ENCODE data around the gene RPRD2.
"Not testable (repeated sequence)": the region's sequence is repeated elsewhere in the genome, so short reads cannot be mapped to it uniquely, and the experiment has no call there.

RPRD2 gene

DNA sequence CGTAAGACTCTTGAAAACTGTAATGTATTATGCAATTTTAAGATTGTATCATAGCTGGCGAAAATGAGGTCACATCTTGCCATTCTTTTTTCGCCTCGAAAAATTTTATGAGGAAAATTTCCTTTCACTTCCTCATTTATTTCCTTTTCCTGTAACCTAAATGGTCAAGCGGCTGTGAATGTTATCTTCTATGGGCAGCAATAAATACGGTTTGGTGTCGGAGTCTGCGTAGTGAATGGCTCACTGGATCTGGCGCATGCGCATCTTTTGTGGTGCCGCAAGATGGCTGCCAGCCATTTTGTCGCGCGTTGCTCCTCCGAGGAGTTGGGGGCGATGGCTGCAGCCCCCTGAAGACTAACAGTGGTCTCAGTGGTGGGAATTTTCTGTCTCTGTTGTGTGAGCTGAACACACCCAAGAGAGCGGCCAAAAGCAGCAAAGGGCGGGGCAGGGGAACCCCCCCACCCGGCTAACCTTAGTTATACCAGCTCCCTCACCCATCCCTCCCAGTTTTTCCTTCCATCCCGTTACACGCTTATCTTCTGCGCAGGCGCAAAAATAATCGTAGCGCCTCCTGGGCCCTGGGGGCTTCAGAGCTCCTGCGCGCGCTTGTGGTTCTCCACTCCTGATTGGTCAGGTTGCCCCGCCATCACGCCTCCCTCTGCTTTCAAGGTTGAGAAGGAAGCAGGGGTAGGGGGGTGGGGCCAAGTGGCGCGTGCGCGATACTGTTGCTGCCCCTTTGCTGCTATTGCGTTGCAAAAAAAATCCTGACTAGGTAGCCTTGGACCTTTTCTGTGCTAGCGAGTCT, at the start of gene RPRD2:
TSS of gene RPRD2 (plus strand) at position 722 of the 805 bp plus-strand sequence. CDS start 568 bp downstream, outside the sequence.
- in situ Hi-C loops (cut with HindIII; ENCODE audit: low sequenced_read_pairs): no loop called here

GRCh38 chr1:150314691-150315090, 49.3 kb upstream of the RPRD2 start:
- in situ Hi-C loops (cut with HindIII; ENCODE audit: low sequenced_read_pairs): not testable (repeated sequence)

DNA sequence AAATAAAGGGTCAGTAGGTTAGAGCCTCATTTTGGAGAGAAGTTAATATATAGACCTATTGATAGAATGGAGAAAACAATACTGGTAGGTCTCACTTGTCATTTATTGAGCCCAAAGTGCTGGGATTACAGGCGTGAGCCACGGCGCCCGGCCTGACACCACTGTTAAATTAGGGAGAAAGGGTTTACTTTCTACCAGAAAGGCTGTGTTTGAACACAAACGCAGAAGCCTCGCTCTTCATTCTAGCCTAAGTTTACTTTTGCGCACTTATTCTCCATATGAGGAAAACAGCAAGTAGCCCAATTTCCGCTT, 43.3 kb upstream of the RPRD2 start:
- in situ Hi-C loops (cut with HindIII; ENCODE audit: low sequenced_read_pairs): no loop called here

GRCh38 chr1:150321826-150322166, 42.2 kb upstream of the RPRD2 start:
- in situ Hi-C loops (cut with HindIII; ENCODE audit: low sequenced_read_pairs): no loop called here

DNA sequence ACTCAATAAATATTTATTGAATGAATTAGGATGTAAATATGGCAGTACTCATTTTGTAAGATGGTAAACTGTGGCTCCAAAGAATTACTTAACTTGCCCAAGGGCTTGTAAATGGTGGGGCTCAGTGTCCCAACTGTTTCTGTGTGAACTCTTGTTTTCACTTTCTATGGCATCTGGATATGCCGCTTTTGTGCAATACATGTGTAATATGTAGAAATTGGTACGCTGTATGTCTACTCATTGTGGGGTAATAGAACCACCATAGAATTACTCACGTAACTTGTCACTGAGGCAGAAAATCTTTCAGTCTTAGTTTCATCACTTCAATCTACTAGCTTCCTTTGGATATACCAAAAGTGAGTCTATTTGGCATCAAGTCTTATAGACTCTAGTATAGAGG, 41.6 kb upstream of the RPRD2 start:
- in situ Hi-C loops (cut with HindIII; ENCODE audit: low sequenced_read_pairs): no loop called here

GRCh38 chr1:150332651-150333290, 31.2 kb upstream of the RPRD2 start:
- in situ Hi-C loops (cut with HindIII; ENCODE audit: low sequenced_read_pairs): no loop called here

GRCh38 chr1:150346316-150346715, 17.6 kb upstream of the RPRD2 start:
- in situ Hi-C loops (cut with HindIII; ENCODE audit: low sequenced_read_pairs): no loop called here

- in situ Hi-C loops (cut with HindIII; ENCODE audit: low sequenced_read_pairs): no loop called here
Observed at GRCh38 chr1:150352866-150353265, 11.1 kb upstream of the RPRD2 start.

- in situ Hi-C loops (cut with HindIII; ENCODE audit: low sequenced_read_pairs): no loop called here
Observed at GRCh38 chr1:150362721-150363425, 1.1 kb upstream of the RPRD2 start.

DNA sequence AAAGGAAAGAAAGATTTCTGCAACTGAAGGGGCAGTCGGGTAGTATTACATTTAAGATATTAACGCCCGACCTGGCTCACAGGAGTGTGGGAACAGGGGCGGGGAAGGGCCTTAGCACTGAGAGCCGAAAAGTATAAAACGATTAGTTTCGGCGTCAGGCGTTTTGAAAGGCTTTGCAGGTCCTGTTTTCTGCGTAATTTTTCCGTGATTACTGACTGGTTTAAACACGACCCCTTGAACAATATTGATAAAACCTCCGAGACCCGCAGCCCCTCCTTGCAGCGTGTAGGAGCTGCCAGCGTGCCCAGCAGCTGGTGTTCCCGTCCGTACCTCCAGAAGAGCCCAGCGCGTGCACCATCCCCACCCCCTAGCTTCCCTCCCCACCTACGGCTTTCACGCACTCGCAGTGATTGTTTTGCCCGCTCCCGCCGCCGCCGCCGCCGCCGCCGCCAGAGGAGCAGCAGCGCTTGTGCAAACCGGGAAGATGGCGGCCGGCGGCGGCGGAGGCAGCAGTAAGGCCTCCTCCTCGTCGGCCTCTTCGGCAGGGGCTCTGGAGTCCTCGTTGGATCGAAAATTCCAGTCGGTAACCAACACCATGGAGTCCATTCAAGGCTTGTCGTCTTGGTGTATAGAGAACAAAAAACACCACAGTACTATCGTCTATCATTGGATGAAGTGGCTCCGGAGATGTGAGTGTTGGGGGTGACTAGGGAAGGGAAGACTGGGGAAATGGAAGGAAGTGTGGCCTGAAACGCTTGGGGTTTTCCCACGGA, 470 bp downstream of the RPRD2 start:
- in situ Hi-C loops (cut with HindIII; ENCODE audit: low sequenced_read_pairs): no loop called here

DNA sequence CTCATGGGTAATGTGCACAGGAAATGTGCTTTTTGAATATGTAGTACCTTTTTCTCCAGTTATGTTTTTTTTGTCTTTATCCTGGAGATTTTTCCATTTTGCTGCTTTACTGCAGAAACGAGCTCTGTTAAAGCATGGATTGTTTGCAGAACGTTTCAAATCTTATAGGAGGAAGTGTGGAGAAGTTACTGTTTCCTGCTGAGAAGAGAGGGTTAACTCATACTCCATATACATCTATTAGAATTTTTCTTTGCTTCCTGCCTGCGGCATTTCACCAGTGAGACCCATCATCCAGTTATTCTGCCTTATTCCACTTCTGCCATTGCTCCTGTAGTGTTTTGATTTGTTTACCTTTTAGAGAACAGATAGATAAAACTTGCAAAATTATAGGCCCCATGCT, 2.0 kb downstream of the RPRD2 start:
- in situ Hi-C loops (cut with HindIII; ENCODE audit: low sequenced_read_pairs): no loop called here

DNA sequence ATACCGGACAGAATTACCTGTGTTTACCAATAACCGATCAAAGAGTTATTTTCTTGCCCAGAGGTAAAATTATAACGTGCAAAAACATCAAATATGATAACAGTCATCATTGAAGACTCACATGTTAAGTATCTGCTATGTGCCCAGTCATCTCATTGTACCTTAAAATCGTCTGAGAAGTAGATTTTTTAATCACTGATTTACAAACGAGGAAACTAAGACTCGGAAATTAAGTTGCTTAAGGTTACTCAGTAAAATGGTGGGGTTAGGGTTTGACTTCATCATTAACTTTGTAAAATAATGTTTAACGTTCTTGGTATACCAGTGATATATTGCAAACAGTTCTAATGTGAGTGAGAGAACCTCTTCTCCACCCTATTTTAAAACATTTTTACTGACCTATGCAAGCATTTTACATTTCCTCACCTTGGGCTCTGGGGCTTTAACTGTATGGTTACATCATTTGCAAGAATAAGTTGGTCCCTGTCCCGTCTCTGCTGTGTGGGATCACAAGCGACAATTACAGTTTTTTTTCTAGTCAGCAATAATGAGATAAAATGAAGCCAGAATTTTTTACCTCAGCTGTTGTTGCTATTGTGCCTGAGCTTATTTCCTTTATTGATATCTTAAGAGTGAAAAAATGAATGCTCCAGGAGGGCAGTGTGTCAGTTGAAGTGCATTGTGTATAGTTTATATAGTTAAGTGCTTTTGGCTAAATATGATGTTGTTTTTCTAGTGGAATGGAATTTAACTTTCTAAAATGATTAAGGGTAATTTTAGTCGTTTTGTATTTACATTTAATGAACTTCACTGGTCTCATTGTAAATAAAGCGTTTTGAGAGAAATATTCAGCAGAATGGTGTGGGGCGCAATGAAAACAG, 2.7 kb downstream of the RPRD2 start:
- in situ Hi-C loops (cut with HindIII; ENCODE audit: low sequenced_read_pairs): no loop called here

GRCh38 chr1:150371110-150371509, 7.2 kb downstream of the RPRD2 start:
- in situ Hi-C loops (cut with HindIII; ENCODE audit: low sequenced_read_pairs): loop anchor here (10.0 kb wide), 1 partner anchor 74 kb away; no protein-coding TSS in a partner anchor

DNA sequence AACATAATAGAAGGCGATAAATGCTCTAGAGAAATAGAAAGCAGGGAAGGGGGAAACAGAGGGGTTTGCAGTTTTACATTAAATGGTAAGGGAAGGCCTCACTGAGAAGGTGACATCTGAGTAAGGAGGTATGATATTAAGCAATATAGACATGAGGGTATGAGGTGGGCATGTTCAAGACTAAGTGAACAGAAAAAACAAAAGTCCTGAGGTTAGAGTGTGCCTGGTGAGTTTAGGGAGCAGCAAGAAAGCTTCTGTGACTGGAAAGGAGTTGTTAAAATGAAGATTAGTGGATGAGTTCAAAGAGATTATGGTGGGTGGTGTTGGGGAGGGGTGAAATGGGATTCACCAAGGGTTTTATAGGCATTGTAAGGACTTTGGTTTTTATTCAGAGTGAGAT, 8.6 kb downstream of the RPRD2 start:
- in situ Hi-C loops (cut with HindIII; ENCODE audit: low sequenced_read_pairs): loop anchor here (10.0 kb wide), 1 partner anchor 72 kb away; no protein-coding TSS in a partner anchor

DNA sequence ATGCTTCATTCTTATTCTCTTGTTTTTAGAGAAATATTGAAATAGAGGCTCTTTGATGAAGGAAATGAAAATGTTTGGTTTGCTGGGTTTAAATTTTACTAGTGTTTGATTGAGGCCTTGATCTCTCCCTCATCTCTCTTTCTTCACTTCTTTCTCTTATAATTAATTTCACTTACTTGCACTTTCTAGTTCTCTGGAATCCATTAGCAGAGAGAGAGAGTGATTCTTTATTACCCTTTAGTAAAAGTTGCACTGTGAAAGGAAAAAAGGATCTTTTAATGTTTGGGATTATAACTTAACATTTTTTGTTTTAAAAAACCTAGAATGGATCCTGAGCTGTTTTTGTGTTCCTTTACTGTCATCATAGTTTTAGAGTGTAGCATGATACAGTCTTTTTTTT, 12.2 kb downstream of the RPRD2 start:
- in situ Hi-C loops (cut with HindIII; ENCODE audit: low sequenced_read_pairs): loop anchor here (10.0 kb wide), 1 partner anchor 69 kb away; no protein-coding TSS in a partner anchor

GRCh38 chr1:150383631-150384324, 19.8 kb downstream of the RPRD2 start:
- in situ Hi-C loops (cut with HindIII; ENCODE audit: low sequenced_read_pairs): no loop called here

DNA sequence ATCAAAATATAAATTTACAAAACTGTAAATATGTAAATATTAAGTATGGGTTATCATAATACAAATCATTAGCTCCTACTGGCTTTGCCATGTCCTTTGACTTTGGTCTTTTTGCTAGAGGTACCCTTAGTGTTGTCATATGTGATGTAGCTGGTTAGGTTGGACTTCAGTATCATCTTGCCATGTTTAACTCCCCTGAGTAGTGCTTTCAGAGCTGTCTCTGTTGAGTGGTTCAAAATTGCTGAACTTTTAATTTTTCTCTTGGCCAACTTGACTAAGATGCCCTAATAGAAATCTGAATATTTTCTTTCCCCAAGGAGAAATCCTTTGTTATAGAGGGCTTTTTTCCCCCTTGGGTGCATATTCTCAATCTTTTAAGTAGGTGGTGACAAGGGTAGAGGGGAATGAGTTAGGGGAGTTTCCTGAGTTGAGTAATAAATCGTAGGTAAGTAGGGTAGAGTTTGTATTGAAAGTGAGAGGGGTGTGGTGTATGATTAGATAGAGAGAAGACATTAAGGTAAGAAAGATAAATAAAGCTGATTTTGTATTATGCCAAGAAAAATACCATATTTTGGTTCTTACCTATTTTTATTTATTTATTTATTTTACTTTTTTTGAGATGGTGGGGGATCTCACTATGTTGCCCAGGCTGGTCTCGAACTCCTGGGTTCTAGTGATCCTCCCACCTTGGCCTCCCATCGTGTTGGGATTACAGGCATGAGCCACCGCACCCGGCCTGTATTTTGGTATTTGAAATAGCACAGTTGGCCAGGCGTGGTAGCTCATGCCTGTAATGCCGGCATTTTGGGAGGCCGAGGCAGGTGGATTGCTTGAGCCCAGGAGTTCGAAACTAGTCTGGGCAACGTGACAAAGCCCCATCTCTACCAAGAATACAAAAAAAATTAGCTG, 21.8 kb downstream of the RPRD2 start:
- in situ Hi-C loops (cut with HindIII; ENCODE audit: low sequenced_read_pairs): no loop called here

DNA sequence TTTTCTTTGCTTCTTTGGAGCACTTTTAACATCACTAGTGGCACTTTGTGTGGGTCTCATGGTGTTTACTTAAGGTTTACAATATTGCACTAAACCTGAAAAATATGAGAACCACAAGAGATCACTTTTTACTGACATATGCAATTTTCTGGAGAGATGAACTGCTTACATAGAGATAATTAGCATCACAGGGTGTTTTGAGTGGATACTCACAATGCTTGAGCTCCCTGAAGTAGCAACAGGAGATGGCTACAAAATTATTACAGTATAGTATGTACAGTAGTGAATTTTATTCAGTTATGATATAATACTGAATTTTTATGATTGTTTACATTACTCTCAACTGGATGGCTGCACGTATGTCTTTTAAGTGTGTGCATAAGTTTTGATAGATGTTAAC, 22.6 kb downstream of the RPRD2 start:
- in situ Hi-C loops (cut with HindIII; ENCODE audit: low sequenced_read_pairs): no loop called here

DNA sequence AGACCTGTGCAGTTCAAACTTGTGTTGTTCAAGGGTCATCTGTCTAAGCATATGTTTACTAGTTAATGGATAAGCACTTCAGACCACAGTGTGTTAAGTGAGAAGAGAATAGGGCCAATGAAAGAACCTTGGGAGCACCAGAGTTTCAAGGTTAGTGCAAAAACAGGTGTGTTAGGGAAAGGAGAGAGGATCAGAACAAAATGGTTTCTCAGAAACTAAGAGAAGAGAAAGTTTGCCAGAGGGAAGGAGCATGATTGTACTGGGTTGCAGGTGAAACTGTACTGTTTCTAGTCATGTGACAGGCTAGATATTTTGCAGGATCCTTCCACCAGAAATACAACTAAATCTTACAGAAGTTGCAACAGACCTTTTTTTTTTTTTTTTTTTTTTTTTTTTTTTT, 23.3 kb downstream of the RPRD2 start:
- in situ Hi-C loops (cut with HindIII; ENCODE audit: low sequenced_read_pairs): no loop called here

Measured in DLD1 (cell line).